RWPE1 (cell line): Measurements from ENCODE around the gene SEPTIN14.
"Not testable (repeated sequence)": the region's sequence is repeated elsewhere in the genome, so short reads cannot be mapped to it uniquely, and the experiment has no call there.

Experiments used
- CTCF ChIA-PET: fragments of 350-600 bp; sonication (Branson Sonifier 250); formaldehyde crosslinking; extraction: SDS; loops from one replicate; lab custom pipeline; 2021; lab: Yijun Ruan, JAX
- POLR2A ChIA-PET: fragments of 400-600 bp; formaldehyde crosslinking; extraction: SDS; loops from one replicate; lab custom pipeline; 2020; ENCODE audit warnings: antibody characterized with exemption; ENCODE audit not compliant: low non-redundant PET; lab: Yijun Ruan, JAX
- DNase-seq: peaks from one replicate; pipeline ENCODE4 v3.0.0; 2012; ENCODE audit warnings: low spot score
- H3K27ac ChIP-seq: fragments of 450-650 bp; 2 replicates; pipeline ENCODE4 v1.5.1; 2017
- TF ChIP-seq, protein P1 (sequence below): fragments of 450-650 bp; conservative IDR thresholded peaks from 2 replicates; pipeline ENCODE4 v1.5.1; 2017; ENCODE audit warnings: low read depth, mild to moderate bottlenecking

The SEPTIN14 gene

DNA sequence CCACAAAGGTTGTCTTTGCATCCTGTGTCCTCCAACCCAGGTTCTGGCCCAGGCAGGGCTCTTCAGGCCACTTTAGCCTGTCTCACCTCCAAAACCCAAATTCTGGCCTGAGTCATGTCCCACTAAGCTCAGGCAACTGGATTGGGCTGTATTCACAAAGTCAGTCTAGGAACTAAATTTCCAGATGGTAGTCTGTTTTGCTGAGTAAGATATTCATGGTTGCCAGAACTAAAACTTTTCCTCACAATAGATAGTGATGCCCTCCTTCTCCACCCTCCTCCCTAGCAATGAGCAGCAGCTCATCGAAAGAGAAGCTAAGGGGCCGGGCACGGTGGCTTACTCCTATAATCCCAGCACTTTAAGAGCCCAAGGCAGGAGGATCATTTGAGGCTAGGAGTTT is 21.8 kb upstream of the SEPTIN14 start:
- TF ChIP-seq, protein P1, sequence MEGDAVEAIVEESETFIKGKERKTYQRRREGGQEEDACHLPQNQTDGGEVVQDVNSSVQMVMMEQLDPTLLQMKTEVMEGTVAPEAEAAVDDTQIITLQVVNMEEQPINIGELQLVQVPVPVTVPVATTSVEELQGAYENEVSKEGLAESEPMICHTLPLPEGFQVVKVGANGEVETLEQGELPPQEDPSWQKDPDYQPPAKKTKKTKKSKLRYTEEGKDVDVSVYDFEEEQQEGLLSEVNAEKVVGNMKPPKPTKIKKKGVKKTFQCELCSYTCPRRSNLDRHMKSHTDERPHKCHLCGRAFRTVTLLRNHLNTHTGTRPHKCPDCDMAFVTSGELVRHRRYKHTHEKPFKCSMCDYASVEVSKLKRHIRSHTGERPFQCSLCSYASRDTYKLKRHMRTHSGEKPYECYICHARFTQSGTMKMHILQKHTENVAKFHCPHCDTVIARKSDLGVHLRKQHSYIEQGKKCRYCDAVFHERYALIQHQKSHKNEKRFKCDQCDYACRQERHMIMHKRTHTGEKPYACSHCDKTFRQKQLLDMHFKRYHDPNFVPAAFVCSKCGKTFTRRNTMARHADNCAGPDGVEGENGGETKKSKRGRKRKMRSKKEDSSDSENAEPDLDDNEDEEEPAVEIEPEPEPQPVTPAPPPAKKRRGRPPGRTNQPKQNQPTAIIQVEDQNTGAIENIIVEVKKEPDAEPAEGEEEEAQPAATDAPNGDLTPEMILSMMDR = no peak
- ChIA-PET POLR2A (no interaction called here), CTCF (interaction anchor here (0.6 kb wide), 3 partner anchors 118 to 488 kb away, joined by 3 to 6 read pairs (median 4); no protein-coding TSS in a partner anchor)
- no peak overlapping the region for H3K27ac ChIP-seq
- no peak for DNase-seq

- CTCF ChIA-PET = no interaction called here
- no peak for DNase-seq
- TF ChIP-seq, protein P1 = no peak
- POLR2A ChIA-PET = no interaction called here
- H3K27ac ChIP-seq = no peak overlapping the region
These were observed 16.1 kb upstream of the SEPTIN14 start for GRCh38 chr7:55878691-55879090.

DNA sequence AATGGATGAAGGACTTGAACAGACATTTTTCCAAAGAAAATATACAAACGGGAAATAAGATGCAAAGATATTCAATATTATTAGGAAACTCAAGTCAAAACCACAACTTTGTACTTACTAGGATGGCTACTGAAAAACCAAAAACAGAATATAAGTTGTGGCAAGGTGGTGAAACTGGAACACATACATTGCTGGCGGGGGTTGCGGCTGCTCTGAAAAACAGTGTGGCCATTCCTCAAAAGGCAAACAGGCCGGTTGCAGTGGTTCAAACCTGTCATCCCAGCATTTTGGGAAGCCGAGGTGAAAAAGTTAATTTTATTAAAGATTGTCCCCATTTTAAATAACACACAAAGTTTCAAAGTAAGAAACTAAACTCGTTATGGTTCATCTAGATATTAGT is 14.8 kb upstream of the SEPTIN14 start:
- ChIA-PET POLR2A (no interaction called here), CTCF (no interaction called here)
- DNase-seq = no peak
- H3K27ac ChIP-seq = no peak overlapping the region
- TF ChIP-seq, protein P1 = no peak

DNA sequence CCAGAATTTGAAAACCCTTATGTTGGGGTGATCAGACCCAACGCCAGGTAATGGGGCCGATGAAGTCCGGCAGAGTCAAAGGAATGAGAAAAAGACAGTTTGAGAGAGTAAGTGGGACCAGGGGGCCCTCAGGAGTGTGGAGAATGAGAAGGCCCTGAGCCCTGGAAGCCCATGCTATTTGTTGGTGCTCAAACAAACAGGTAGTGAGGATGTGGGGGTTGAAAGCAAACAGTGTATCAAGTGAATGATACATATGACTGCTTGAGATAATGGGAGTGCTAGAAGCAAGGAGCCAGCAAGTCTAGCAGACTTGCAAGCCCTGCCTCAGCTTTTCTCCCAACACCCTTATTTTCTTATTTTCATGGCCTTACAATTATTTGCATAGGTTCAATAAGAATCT is 11.2 kb upstream of the SEPTIN14 start:
- TF ChIP-seq, protein P1 = no peak
- ChIA-PET POLR2A (no interaction called here), CTCF (interaction anchor here (0.7 kb wide), 1 partner anchor 159 kb away, joined by 5 read pairs; no protein-coding TSS in a partner anchor)
- no peak overlapping the region for H3K27ac ChIP-seq
- DNase-seq = no peak

- TF ChIP-seq, protein P1 = no peak
- no peak overlapping the region for H3K27ac ChIP-seq
- DNase-seq = no peak
- CTCF ChIA-PET = interaction anchor here (0.7 to 0.9 kb wide), 2 partner anchors 245 to 969 kb away, joined by 3 to 5 read pairs; no protein-coding TSS in a partner anchor
- POLR2A ChIA-PET = no interaction called here
These were observed 9.5 kb upstream of the SEPTIN14 start for GRCh38 chr7:55871932-55872485.

DNA sequence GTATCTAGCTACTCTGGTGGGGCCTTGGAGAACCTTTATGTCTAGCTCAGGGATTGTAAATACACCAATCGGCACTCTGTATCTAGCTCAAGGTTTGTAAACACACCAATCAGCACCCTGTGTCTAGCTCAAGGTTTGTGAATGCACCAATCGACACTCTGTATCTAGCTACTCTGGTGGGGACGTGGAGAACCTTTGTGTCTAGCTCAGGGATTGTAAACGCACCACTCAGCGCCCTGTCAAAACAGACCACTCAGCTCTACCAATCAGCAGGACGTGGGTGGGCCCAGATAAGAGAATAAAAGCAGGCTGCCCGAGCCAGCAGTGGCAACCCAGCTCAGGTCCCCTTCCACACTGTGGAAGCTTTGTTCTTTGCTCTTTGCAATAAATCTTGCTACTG is 6.4 kb upstream of the SEPTIN14 start:
- DNase-seq, CTCF ChIA-PET, H3K27ac ChIP-seq, POLR2A ChIA-PET: not testable (repeated sequence)

DNA sequence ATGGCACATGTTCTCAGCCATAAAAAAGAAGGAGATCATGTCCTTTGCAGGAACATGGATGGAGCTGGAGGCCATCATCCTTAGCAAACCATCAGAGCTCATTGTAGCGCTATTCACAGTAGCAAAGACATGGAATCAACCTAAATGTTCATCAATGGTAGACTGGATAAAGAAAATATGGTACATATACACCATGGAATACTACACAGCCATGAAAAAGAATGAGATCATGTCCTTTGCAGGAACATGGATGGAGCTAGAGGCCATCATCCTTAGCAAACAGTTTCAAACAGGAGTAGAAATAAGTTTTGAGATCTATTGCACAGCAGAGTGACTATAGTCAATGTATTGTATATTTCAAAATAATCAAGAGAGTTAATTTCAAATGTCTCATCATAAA is 17.4 kb downstream of the SEPTIN14 start:
- CTCF ChIA-PET, DNase-seq, H3K27ac ChIP-seq, POLR2A ChIA-PET: not testable (repeated sequence)
